Left lobe of liver (tissue), 2 donors: ENCODE measurements around the gene HCFC1. TPM values are rescaled to one million over a fixed set of nuclear protein-coding genes. Genes with fewer than 3 reads are reported as not detected.

ENCODE experiments used
- ATAC-seq: fragments of 200-7000 bp; cut with Tn5 transposase; one replicate; pipeline ENCODE4 v1.9.1; 2020; ENCODE audit warnings: mild to moderate bottlenecking, moderate library complexity
- DNase-seq: peaks from one replicate; pipeline ENCODE4 v3.0.0-alpha.2; 2020; ENCODE audit warnings: low spot score
- total RNA-seq: library from RNA; stranded (reverse); gene quantifications from one replicate; pipeline ENCODE4 v1.2.1, GENCODE V29; 2021
- donor health status: DM: no; HTN: no; CAD: no; lungs with moderate emphysema.
- donor health status: DM: no; HTN: yes; CAD: no.

Gene HCFC1
- total RNA-seq, 1 donor from 2014 or later, result 17.2 TPM

DNA sequence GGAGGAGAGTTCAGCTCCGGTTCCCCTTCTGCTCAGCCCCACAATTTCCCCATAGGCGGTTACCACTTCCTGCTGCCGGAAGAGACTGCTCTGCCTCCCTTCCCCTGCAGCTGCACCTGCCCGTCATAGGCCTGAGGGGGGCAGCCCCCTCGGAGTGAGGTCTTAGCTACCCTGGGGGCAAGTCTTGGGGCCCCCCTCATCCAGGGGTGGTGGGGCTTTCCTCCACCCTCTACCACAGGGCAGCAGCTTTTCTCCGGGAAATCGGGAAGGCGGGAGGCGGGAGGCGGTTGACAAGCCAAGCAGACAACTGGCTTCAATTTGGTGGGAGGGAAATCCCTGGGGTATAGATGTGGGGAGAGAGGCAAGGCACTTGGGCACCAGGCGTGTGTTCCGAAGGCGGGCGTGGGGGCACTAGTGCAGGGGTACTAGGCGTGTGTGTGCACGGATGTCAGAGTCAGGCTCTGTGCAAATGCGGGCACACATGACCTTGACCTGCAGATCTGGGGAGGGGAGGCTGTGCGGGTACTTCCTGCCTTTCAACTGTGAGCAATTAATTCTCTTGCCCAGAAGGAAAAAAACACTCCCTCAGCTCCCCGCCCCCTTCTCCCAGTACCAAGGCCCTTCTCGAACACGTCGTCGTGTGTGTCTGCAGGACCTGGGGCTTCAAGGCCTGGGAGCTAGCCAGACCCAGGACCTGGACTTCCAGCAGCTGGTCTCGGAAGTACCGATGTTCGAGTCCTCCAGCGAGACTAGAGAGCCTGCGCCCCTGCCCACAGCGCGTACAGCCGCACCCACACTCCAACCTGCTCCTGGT lies 44.6 kb downstream of the HCFC1 start:
- DNase-seq, result peak; percentile 49
- ATAC-seq, result no peak

DNA sequence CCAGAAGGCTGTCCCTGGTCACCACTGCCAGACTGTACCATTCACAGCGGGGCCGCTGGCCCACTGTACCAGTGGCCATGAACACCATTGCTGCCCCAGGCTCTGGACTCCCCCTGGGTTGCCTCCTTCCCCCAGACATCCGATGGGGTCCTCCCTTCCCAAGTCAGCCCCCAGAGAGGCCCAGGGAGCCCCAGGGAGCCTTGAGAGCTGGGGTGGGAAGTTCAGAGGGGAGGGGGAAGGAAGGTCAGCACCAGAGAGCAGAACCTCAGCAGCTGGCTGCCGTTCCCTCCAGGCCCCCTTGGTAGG lies 45.1 kb downstream of the HCFC1 start:
- ATAC-seq (no peak), DNase-seq (no peak)

DNA sequence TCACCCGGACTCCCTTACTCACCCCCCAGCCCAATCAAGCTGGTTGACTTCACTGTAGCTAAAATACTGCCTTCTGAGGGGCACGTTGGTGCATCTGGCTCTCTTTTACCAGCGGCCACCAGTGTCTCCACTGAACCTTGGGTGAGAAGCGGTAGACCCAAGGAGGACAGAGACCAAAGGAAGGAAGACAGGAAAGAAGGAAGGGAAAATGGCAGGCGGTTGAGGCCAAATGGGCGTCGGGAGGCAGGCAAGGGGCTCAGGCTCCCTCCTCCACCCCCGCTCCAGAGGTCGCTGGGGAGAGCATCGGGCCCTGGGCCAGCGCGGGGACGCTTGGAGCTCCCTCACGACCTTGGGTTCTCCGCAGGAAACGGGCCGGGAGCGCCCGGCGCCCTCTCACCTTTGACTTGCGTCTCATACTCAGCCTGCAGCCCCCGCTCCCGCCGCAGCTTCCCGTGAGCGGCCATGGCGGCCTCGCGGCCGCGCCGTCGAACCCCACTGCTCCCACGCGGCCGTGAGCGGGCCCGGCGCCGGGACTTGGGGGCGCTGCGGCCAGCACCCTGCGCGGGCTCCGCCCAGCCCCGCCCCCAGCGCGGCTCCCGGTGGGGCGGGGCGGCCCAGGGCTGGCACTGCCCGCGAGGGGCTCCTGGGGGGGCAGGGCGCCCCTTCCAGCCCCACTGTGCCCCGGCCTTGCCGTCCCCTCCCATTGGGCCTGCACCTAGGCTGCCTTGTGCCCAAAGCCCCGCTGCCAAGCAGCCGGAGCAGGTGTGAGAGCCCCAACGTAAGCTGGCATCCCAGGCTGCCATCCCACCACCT lies 45.7 kb downstream of the HCFC1 start, which contains the start of gene ARHGAP4:
Gene ARHGAP4 (minus strand): TSS at position 526 of the 813 bp plus-strand sequence. CDS start 62 bp downstream, at position 464.
- ATAC-seq (no peak), DNase-seq (no peak)

DNA sequence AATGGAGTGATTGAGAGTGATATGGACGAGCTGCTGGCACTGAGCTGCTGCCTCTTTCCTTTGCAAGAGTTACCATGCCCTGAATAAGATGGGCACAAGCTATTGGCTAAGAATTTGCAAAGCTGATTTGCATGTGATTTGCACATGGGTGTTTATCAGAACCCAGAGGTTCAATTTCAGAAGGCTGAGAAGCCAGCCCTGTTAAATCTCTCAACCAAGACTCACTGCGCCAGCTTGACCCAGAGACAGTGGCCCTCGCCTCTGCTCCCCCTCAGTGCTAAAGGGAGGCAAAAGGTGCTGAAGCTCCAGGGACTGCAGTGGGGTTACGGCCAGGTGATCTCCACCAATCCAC lies 46.3 kb downstream of the HCFC1 start:
- ATAC-seq, result no peak
- DNase-seq, result no peak

DNA sequence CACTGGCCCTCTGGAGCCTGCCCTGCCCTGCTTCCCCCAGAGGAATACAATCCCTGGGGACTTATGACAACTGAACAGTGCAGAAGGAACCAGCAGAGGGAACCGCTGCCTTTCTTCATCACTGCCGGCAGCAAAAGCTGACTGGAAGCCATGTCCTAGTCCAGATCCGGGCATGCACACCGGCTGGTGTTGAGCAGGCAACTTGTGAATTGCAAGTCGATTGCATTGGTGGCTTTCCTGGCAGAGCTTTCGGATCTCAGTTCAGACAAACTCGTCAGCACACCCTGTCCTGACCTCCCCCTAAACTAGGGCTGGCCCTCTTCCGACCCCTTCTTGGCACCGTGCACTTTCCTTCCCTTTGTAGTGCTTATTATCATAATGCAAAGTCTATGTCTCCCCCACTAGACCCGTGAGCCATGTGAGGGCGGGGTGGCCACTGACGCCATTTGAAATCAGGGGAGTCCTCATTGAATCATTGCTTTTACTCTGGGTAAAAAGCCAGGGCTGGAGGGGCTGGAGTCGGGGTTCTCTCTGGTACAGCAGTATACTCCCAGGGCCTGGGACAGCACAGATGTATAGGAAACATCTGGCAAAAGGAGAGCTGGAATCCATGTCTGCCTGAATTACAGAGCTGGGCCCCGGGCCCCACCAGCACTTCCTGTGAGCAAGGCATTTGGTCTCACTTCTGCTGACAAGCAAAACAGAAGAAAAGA lies 47.3 kb downstream of the HCFC1 start:
- ATAC-seq, result no peak
- no peak for DNase-seq

DNA sequence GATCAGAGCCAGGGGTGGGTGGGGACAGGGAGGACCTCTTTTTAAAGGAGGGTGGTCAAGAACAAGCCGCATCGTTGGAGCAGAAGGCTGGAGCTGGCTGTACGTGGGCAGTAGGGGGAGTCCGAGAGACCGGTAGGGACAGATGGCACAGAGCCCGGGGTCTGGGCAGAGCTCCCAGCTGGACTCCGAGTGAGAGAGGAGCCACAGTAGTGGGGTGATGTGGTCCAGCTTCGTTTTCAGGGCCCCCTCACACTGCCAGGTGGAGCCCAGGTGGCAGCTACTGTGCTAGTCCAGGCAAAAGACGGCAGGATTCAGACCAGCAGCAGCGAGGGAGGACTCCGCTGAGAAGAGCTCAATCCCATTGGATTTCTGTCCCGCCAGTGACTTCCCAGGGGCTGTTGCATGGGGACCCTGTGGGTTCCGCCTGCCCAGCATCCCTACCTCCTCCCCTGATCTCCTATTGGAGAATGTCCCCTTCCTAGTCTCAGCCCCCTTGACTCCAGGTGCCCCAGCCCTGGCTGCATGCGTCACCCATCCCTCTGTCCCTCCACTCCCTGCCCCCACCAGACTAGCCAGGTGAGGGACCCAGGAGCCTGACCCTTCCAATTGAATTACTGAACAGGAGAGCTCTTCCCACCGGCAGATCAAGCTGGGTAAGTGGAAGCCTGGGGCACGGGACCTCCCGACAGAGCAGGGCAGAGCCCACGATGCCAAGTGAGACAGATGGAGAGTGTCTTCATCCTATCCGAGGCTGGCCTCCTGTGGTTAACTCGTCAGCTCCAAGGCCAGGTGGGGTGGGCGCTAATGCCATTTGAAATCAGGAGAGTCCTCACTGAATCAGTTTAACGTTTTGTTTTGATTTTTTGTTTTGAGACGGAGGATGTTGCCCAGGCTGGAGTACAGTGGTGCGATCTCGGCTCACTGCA lies 48.4 kb downstream of the HCFC1 start:
- ATAC-seq, result peak; percentile 83
- DNase-seq, result peak; percentile 79

DNA sequence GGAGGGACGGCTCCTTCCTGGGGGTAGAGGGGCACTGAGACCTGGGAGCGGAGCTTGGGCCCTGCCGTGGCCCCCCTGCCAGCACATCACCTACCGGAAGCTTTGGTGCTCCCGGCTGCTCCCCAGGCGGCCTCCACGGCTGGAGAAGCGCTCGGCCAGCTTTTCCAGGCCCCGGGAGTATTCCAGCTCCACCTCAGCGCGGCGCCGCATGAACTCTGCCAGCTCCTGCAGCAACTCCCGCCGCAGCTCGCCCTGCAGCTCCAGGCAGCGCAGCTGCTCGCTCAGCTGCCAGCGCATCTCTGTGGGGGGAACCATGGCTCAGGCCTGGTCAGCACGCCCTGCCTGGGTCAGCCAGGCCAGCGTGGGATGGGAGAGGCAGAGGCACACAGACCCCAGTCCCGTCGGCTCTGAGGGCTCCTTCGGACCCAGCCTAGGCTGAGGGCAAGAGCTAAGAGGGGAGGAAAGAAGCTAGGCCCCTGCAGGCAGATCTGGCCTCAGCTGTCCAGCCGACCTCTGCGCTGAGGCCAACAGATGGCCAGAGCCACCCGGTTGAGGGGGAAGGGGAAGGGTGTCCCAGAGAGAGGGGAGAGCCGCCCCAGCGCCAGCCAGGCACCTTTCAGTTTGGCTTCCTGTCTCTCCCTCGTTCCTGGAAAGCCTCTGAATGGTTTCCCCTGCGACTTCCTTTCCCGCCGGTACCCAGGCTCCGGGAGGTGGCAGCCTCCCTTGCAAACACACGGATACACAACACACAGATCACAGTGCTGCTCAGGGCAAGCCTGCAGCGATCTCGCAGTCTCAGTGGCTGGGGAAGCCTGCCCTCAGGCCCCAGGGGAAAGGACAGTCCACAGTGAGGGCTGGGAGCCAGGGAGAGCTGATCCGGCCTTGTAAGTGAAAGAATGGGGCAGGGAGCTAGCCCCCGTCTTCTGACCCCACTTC lies 49.8 kb downstream of the HCFC1 start:
- DNase-seq (no peak), ATAC-seq (no peak)

DNA sequence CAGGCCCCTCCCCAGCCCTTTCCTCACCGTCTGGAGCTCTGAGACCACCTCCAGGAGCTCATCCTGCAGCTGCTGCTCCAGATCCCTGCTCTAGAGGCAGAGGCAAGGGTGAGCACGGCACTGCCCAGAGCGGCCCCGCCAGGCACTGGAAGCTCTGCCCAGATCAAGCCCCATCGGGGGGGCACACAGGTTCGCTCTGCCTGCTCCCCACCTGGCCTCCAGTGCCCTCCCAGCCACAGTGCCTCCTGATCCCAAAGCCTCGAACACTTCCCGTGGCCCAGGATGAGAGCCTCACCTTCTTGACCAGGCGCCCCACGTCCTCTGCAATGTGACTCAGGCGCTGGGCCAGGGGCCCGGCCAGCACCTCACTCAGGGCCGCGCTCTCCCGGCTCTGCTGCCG lies 50.5 kb downstream of the HCFC1 start:
- ATAC-seq, result no peak
- no peak for DNase-seq

DNA sequence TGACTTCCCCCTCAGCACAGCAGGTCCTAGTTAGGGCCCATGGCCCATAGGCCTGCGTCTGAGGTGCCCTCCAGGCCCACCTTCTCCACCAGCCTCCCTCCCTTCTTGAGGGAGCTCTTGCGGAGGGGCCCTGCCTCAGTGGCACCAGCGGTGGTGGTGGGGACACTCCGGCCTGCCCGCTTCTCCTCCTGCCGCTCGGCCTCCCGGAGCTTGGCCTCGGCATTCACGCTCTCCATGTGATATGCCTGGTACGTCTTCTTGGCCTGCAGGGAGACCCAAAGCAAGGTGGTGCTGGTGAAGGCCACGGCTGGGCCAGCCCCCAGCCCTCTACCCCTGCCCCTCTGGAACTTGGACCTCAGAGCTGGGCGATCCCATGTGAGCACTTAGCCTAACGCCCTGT lies 51.1 kb downstream of the HCFC1 start:
- ATAC-seq (no peak), DNase-seq (no peak)

DNA sequence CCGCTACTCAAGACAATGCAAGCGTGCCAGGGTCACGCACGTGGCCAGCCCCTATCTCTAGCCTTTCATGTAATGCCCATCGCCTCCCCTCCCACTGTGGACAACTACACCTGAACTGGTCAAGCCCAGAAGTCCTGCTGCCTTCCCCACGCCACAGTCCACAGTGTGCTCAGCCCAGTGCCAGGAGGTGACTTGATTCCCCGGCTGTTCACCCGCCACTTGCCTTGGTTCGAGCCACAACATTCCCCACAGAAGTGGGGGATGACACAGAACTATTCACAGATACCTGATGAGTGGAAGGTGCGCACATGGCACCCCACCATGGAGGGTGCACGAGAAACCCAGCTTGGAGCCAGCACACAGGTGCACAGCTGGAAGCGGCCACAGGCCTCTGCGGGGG lies 52.3 kb downstream of the HCFC1 start:
- no peak for ATAC-seq
- no peak for DNase-seq

DNA sequence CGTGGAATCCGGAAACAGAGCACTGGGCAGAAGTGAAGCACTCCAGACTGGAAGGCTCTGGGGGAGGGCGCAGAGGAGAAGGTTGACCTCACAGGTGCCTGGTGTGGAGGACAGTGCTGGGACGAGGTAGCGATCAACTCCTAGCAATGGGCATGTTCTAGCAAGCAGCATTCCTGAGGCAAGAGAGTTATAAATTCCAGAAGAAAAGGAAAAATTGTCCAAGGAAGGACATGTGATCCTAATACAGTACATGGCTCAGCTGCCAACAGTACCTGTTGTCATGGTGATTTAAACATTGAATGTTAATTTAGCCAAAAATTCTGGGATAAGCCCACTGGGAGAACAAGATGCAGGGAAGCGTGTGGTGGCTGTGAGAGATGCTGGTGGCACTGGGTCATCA lies 53.7 kb downstream of the HCFC1 start:
- ATAC-seq (no peak), DNase-seq (no peak)

DNA sequence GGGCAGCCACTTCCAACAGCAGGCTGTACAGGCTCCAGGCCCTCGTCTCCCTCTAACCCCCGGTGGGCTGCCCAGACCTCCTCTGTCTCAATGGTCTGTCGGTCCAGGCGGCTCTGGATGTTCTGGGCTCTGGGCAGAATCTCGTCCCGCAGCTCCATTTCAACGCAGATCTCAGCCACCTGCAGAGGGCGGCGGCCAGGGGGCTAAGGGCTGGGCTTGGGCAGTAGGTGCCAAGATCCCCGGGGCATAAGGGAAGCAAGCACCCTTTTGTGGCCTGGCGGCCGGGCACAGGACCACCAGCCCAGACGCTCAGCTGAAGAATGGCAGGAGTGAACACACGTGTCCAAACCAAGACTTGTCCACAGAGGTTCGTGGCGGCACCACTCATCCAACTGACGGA lies 57.9 kb downstream of the HCFC1 start:
- DNase-seq (no peak), ATAC-seq (no peak)

DNA sequence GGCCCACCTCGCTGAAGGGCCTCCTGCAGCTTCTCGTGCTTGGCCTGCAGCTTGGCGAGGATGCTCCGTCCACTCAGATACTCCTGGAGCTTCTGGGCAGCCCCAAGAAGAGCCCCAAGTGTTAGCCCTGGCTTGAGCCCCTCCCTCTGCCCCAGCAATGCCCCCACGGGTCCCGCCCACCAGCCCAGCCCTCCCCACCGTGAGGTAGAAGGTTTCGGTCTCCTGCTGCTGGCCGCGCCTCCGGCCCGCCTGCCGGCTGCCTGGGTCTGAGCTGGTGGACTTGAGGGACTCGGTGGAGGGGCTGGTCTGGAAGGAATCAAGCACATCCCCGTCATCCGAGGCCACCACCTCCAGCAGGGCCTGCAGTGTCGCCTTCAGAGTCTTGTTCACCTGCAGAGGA lies 58.4 kb downstream of the HCFC1 start:
- DNase-seq (no peak), ATAC-seq (no peak)

DNA sequence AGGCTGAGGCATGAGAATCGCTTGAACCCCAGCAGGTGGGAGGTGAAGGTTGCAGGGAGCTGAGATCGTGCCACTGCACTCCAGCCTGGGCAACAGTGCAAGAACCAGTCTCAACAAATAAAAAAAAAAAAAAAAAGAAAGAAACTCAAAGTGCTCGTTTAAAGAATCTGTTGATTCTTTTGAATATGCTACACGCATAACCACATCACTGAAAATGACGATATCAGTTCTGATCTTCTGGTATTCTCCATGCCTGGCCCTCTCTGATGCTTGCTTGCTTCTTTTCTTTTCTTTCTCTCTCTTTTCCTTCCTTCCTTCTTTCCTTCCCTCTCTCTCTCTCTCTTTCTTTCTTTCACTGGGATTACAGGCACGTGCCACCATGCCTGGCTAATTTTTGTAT lies 59.8 kb downstream of the HCFC1 start:
- no peak for ATAC-seq

DNA sequence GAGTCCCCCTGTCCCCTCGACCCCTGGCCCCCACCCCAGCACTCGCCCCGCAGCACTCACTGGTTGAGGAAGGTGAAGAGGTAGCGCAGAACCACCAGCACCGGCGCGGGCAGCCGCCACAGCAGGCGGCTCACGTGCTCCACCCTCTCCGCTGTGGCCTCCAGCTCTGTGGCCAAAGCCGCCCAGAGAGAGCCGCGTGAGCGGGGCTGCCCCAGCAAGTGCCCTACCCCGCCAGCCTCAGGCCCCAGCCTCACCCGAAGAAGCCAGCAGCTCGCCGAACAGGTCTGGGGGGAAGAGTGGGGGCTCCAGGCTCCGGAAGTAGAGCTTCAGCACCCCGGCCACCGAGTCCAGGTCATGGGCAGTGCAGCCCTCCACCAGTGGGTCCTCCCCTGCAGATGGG lies 61.2 kb downstream of the HCFC1 start:
- no peak for ATAC-seq
- no peak for DNase-seq

More for the DNA sequence above, 59.8 kb downstream of the HCFC1 start:
- DNase-seq, result no peak

DNA sequence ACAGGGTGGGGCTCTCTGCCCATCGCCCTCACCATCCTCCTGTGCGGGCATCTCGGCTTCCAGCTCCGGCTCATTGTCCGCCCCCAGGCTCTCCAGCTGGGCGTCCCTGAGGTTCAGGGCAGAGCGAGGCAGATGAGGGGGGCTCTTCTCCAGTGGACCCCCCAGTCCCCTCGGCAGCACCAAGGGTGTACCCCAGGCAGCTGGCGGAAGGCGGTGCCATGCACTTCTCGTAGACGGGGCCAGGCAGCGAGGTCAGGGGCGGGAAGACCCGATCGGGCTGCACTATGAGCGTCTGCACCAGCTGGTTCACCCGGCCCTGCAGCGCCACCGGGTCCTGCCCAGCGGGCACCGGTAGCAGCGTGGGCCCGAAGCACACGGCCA lies 61.6 kb downstream of the HCFC1 start:
- DNase-seq (no peak), ATAC-seq (no peak)

DNA sequence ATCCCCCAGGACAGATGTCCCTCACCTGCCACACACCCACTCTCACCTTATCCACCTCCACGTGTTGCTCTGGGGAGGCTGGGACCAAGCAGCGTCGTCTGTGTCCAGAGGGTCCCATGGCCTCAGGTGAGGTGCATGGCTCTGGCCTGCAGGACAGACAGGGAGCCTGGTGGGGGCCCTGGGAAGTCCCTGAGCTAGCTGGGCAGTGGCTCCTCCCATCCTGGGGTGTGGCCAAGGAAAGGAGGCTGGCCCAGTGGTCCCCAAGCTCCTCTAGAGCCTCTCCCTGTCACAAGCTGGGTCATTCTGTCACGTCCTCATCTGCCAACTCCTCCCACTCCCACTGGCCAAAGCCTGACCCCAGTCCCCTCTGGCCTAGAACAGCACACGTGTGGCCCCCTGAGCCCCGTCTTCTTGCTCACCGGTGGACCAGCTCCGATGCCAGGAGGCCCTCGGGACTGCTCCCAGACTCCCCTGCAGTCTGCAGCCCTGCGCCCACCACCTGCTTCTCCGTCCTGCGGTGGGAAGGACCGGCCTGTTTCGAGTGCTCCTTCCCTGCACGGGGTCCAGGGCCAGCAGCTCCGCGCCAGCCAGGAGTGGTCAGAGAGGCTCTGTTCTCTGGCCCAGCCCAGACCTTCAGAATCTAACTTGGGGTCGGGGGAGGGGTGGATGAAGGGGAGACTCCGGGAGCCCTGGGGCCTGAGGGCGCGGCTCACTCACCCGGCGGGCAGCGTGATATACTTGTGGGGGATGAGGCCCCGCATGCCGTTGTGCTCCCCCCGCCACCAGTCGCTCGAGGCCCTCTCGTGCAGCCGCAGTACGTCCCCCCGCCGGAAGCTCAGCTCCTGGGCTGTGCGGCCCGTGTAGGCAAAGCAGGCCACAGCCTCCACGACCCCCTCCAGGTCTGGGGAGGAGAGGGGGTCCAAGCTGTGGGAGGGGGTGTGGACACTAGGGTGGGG lies 62.3 kb downstream of the HCFC1 start:
- DNase-seq (no peak), ATAC-seq (no peak)

DNA sequence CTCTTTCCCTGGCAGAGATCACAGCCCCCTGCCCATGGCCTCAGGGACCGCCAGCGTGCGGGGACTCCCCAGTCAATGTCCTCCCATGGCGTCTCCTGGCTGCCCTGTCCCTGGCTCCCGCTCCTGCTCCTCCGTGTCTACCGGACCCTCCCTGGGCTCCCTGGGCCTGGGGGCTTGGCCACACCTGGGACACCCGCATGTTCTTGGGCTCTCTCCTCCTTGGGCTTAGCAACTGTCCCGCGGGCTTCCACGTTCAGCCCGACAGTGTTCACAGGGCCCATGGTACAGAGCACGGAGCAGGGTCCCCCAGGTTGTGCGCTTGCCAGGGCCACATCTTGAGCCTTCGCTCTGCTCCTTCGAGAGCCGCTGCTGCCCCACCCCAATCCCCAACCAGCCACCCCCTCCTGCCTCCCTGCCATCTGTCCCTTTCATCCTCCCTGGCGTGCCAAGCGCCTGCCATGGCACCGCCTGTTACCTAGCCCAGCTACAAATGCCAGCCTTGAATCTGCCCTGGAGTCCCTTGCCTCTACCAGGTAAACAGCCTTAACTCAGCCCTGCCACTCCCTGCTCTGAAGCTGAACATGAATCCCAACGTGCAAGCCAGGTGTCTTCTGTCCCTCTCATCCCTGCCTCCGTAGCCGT lies 63.3 kb downstream of the HCFC1 start:
- DNase-seq (no peak), ATAC-seq (no peak)
